GM12878 (cell line): ENCODE measurements around the gene MAGI2. TPM values are rescaled to one million over a fixed set of nuclear protein-coding genes. Genes with fewer than 3 reads are reported as not detected.

Source experiments
- ATAC-seq: fragments of 200-7000 bp; cut with Tn5 transposase; 3 replicates; pipeline ENCODE4 v1.9.1; 2020; ENCODE audit warnings: mild to moderate bottlenecking, moderate library complexity
- BruUV-seq: library from RNA; stranded (reverse); fragments of 400-500 nt; replicated peaks from 2 replicates; lab custom pipeline; 2021; lab: Mats Ljungman, UMichigan
- CTCF ChIA-PET: fragments of 300-600 bp; sonication (Branson Sonifier 250); formaldehyde crosslinking; extraction: SDS; loops from one replicate; lab custom pipeline; 2021; ENCODE audit warnings: inconsistent platforms; lab: Yijun Ruan, JAX
- POLR2A ChIA-PET: fragments of 350-600 bp; formaldehyde crosslinking; extraction: SDS; loops from one replicate; lab custom pipeline; 2021; ENCODE audit warnings: inconsistent platforms; lab: Charles Lee
- RAD21 ChIA-PET: fragments of 300-600 bp; sonication (Branson Sonifier 250); formaldehyde crosslinking; loops from one replicate; lab custom pipeline; 2023; ENCODE audit warnings: antibody characterized with exemption; ENCODE audit not compliant: unreplicated experiment; lab: Charles Lee
- SMC1A ChIA-PET: fragments of 300-600 bp; sonication (Branson Sonifier 250); formaldehyde crosslinking; loops from one replicate; lab custom pipeline; 2023; ENCODE audit not compliant: unreplicated experiment, uncharacterized antibody; lab: Charles Lee
- DNase-seq: peaks from one replicate; pipeline ENCODE4 v3.0.0-alpha.2; 2011; ENCODE audit warnings: low read depth, low spot score
- FAIRE-seq: peaks from 3 replicates; lab custom pipeline; 2011; peaks lifted over from hg19 to GRCh38; lab: Jason Lieb, UNC
- H2AFZ ChIP-seq: 2 replicates; pipeline ENCODE4 v1.6.0; 2011; ENCODE audit warnings: low read depth, low read length, control low read depth; ENCODE audit not compliant: control insufficient read depth
- H3K27ac ChIP-seq: 2 replicates; pipeline ENCODE4 v1.5.1; 2011; ENCODE audit warnings: control low read depth; ENCODE audit not compliant: control insufficient read depth, insufficient read depth
- H3K27me3 ChIP-seq, 2 experiments: replicated peaks in 1 of 2; 2 replicates each; pipeline versions ENCODE4 v1.6.0 to v1.6.1; 2011; ENCODE audit warnings: low read length in 1 of 2; ENCODE audit not compliant: control insufficient read depth in 2 of 2, insufficient read depth in 2 of 2
- H3K36me3 ChIP-seq, 2 experiments: 2 replicates each; pipeline ENCODE4 v1.5.1; 2011; ENCODE audit warnings: low read length in 1 of 2; ENCODE audit not compliant: control insufficient read depth in 2 of 2, insufficient read depth in 2 of 2
- H3K4me1 ChIP-seq: 2 replicates; pipeline ENCODE4 v1.6.1; 2011; ENCODE audit warnings: mild to moderate bottlenecking, low read length, moderate library complexity, mixed read lengths; ENCODE audit not compliant: control insufficient read depth, insufficient read depth
- H3K4me2 ChIP-seq: 2 replicates; pipeline ENCODE4 v1.6.0; 2011; ENCODE audit warnings: control low read depth; ENCODE audit not compliant: control insufficient read depth, insufficient read depth
- H3K4me3 ChIP-seq: fragments of 200-600 bp; sonication (generic); 2 replicates; pipeline ENCODE4 v1.5.1; 2016
- H3K79me2 ChIP-seq: 2 replicates; pipeline ENCODE4 v1.6.0; 2011; ENCODE audit warnings: low read length; ENCODE audit not compliant: control insufficient read depth, insufficient read depth
- H3K9ac ChIP-seq: 2 replicates; pipeline ENCODE4 v1.8.0; 2011; ENCODE audit warnings: low read length, control low read depth, mixed read lengths; ENCODE audit not compliant: control insufficient read depth, insufficient read depth
- H3K9me3 ChIP-seq: replicated peaks from 3 replicates; pipeline ENCODE4 v1.5.1; 2011; ENCODE audit warnings: mild to moderate bottlenecking, low read length; ENCODE audit not compliant: control insufficient read depth, insufficient read depth
- H4K20me1 ChIP-seq: 2 replicates; pipeline ENCODE4 v1.6.0; 2011; ENCODE audit not compliant: control insufficient read depth, insufficient read depth
- BMI1 ChIP-seq: fragments of 450-650 bp; IDR thresholded peaks from 2 replicates; pipeline ENCODE4 v1.6.1; 2016; ENCODE audit warnings: mild to moderate bottlenecking, moderate library complexity, borderline replicate concordance
- CBFB ChIP-seq: IDR thresholded peaks from 2 replicates; pipeline ENCODE4 v1.6.1; 2016; ENCODE audit warnings: antibody characterized with exemption, low read depth
- CHD2 ChIP-seq: IDR thresholded peaks from 2 replicates; pipeline ENCODE4 v1.6.1; 2011; ENCODE audit warnings: low read depth, low read length, improper control_type of control experiment, borderline replicate concordance
- CREM ChIP-seq: IDR thresholded peaks from 2 replicates; pipeline ENCODE4 v1.6.1; 2014; ENCODE audit warnings: antibody characterized with exemption, low read depth
- DPF2 ChIP-seq: fragments of 450-650 bp; IDR thresholded peaks from 2 replicates; pipeline ENCODE4 v1.6.1; 2017; ENCODE audit warnings: mild to moderate bottlenecking
- FOXK2 ChIP-seq: fragments of 450-650 bp; IDR thresholded peaks from 2 replicates; pipeline ENCODE4 v1.6.1; 2017; ENCODE audit warnings: mild to moderate bottlenecking, moderate library complexity
- HCFC1 ChIP-seq: fragments of 150-350 bp; IDR thresholded peaks from 2 replicates; pipeline ENCODE4 v1.6.1; 2014; ENCODE audit warnings: low read length
- KAT2A ChIP-seq: conservative IDR thresholded peaks from 2 replicates; pipeline ENCODE4 v1.6.1; 2011; ENCODE audit warnings: low read depth, low read length; ENCODE audit not compliant: control insufficient read depth
- MEF2B ChIP-seq: fragments of 450-650 bp; IDR thresholded peaks from 2 replicates; pipeline ENCODE4 v1.6.1; 2018; ENCODE audit warnings: mild to moderate bottlenecking, moderate library complexity; ENCODE audit not compliant: partially characterized antibody, poor library complexity, severe bottlenecking
- NFYA ChIP-seq: IDR thresholded peaks from 2 replicates; pipeline ENCODE4 v1.6.1; 2011; ENCODE audit warnings: low read depth, mild to moderate bottlenecking, low read length, improper control_type of control experiment, borderline replicate concordance
- POU2F2 ChIP-seq: IDR thresholded peaks from 3 replicates; pipeline ENCODE4 v1.6.1; 2011; ENCODE audit warnings: low read depth, mild to moderate bottlenecking, low read length, borderline replicate concordance
- RBBP5 ChIP-seq: fragments of 200-600 bp; sonication (generic); conservative IDR thresholded peaks from 2 replicates; pipeline ENCODE4 v1.6.1; 2016
- SIX5 ChIP-seq: IDR thresholded peaks from 2 replicates; pipeline ENCODE4 v1.6.1; 2011; ENCODE audit warnings: mild to moderate bottlenecking, low read depth, low read length, moderate library complexity; ENCODE audit not compliant: severe bottlenecking
- ZNF217 ChIP-seq: fragments of 450-650 bp; IDR thresholded peaks from 2 replicates; pipeline ENCODE4 v1.6.1; 2017; ENCODE audit warnings: antibody characterized with exemption, mild to moderate bottlenecking
- WGBS: methylation state at CpG from one replicate; pipeline ENCODE4 v1.1.6; 2016; ENCODE audit warnings: low lambda C conversion rate; ENCODE audit not compliant: insufficient replicate concordance, insufficient coverage; ENCODE audit errors: missing lambda C conversion rate; 5-methylcytosine and 5-hydroxymethylcytosine counted together
- in situ Hi-C: fragments of 300-500 bp; cut with MboI; formaldehyde crosslinking; loops from 9 replicates; pipeline ENCODE4 v1.14.3; 2018; ENCODE audit warnings: mixed read lengths
- intact Hi-C: fragments of 100-400 bp; cut with micrococcal nuclease; formaldehyde crosslinking; loops from one replicate; pipeline ENCODE4 v1.14.2; 2022; ENCODE audit not compliant: unreplicated experiment
- polyA plus RNA-seq, 11 experiments: library from polyadenylated mRNA; depleted of rRNA in 4 of 11; unstranded in 6 of 11; stranded (reverse) in 5 of 11; fragments of >200 nt; fragmentation: Nextera tagmentation in 4 of 11; fragmentation: Illumina TruSeq in 1 of 11; extraction: Ambion mirVana in 4 of 11; extraction: Trizol in 1 of 11; gene quantifications; 1 replicate in 1 of 11; 2 replicates in 10 of 11; pipeline versions ENCODE4 v1.2.1 to v1.2.3, GENCODE V29; 2011 to 2016; ENCODE audit warnings: inconsistent platforms in 2 of 11, missing spikeins in 2 of 11, low read depth in 1 of 11
- total RNA-seq, 4 experiments: library from RNA; depleted of rRNA in 3 of 4; stranded (reverse); fragments of >200 nt in 3 of 4; fragmentation: Illumina TruSeq in 1 of 4; extraction: Trizol in 1 of 4; gene quantifications; 2 replicates each; pipeline versions ENCODE4 v1.2.1 to v1.2.3, GENCODE V29; 2013 to 2021
- TF ChIP-seq, protein P1 (sequence below): IDR thresholded peaks from 2 replicates; pipeline ENCODE4 v1.6.1; 2011; ENCODE audit warnings: borderline replicate concordance, low read depth, mild to moderate bottlenecking, moderate library complexity, low read length; ENCODE audit not compliant: insufficient read depth, poor library complexity, severe bottlenecking
- TF ChIP-seq, protein P2 (sequence below): fragments of 450-650 bp; IDR thresholded peaks from 2 replicates; pipeline ENCODE4 v1.6.1; 2016; ENCODE audit warnings: mild to moderate bottlenecking
- TF ChIP-seq, protein P3 (sequence below): fragments of 150-350 bp; IDR thresholded peaks from 2 replicates; pipeline ENCODE4 v1.6.1; 2016; ENCODE audit warnings: low read depth, low read length
- TF ChIP-seq, protein P4 (sequence below): fragments of 450-650 bp; IDR thresholded peaks from 2 replicates; pipeline ENCODE4 v1.6.1; 2017; ENCODE audit warnings: borderline replicate concordance

MAGI2 gene
- total and polyA plus RNA-seq, 10 of the 15 experiments (the other 5 are each of a cell fraction or from before 2014, with no cell fraction given) = 0.01 to 0.31 (median 0.05) TPM; not detected in 2

DNA sequence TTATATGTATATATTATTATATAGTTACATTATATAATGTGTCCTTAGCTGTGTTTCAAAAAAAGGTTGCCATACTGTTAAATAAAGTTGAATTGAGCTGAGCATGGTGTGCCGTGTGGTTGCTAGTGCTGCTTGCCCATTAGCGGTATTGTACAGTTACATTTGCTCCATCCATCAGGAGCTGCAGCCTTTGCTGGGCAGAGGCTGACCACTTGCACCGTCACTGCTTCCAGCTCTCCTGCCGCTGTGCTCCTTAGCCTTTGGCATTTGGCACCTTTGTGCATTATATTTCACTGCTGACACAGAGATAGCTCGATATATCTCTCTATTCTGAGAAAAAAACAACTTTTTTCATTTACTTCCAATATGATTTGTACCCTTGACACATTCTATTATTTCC is 1282.7 kb downstream of the MAGI2 start:
- BruUV-seq = no TSS peak
- WGBS = 36% methylated on average over 5 of the region's 5 CpGs
- TF ChIP-seq CBFB (no peak), BMI1 (no peak), RBBP5 (no peak), FOXK2 (no peak), CREM (no peak), POU2F2 (no peak), DPF2 (no peak), MEF2B (no peak), KAT2A (no peak), ZNF217 (no peak), HCFC1 (no peak), NFYA (no peak), CHD2 (no peak), SIX5 (no peak)
- TF ChIP-seq, protein P1, sequence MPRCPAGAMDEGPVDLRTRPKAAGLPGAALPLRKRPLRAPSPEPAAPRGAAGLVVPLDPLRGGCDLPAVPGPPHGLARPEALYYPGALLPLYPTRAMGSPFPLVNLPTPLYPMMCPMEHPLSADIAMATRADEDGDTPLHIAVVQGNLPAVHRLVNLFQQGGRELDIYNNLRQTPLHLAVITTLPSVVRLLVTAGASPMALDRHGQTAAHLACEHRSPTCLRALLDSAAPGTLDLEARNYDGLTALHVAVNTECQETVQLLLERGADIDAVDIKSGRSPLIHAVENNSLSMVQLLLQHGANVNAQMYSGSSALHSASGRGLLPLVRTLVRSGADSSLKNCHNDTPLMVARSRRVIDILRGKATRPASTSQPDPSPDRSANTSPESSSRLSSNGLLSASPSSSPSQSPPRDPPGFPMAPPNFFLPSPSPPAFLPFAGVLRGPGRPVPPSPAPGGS = no peak
- TF ChIP-seq, protein P2, sequence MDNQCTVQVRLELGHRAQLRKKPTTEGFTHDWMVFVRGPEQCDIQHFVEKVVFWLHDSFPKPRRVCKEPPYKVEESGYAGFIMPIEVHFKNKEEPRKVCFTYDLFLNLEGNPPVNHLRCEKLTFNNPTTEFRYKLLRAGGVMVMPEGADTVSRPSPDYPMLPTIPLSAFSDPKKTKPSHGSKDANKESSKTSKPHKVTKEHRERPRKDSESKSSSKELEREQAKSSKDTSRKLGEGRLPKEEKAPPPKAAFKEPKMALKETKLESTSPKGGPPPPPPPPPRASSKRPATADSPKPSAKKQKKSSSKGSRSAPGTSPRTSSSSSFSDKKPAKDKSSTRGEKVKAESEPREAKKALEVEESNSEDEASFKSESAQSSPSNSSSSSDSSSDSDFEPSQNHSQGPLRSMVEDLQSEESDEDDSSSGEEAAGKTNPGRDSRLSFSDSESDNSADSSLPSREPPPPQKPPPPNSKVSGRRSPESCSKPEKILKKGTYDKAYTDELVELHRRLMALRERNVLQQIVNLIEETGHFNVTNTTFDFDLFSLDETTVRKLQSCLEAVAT = no peak
- TF ChIP-seq, protein P3, sequence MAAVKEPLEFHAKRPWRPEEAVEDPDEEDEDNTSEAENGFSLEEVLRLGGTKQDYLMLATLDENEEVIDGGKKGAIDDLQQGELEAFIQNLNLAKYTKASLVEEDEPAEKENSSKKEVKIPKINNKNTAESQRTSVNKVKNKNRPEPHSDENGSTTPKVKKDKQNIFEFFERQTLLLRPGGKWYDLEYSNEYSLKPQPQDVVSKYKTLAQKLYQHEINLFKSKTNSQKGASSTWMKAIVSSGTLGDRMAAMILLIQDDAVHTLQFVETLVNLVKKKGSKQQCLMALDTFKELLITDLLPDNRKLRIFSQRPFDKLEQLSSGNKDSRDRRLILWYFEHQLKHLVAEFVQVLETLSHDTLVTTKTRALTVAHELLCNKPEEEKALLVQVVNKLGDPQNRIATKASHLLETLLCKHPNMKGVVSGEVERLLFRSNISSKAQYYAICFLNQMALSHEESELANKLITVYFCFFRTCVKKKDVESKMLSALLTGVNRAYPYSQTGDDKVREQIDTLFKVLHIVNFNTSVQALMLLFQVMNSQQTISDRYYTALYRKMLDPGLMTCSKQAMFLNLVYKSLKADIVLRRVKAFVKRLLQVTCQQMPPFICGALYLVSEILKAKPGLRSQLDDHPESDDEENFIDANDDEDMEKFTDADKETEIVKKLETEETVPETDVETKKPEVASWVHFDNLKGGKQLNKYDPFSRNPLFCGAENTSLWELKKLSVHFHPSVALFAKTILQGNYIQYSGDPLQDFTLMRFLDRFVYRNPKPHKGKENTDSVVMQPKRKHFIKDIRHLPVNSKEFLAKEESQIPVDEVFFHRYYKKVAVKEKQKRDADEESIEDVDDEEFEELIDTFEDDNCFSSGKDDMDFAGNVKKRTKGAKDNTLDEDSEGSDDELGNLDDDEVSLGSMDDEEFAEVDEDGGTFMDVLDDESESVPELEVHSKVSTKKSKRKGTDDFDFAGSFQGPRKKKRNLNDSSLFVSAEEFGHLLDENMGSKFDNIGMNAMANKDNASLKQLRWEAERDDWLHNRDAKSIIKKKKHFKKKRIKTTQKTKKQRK = no peak
- TF ChIP-seq, protein P4, sequence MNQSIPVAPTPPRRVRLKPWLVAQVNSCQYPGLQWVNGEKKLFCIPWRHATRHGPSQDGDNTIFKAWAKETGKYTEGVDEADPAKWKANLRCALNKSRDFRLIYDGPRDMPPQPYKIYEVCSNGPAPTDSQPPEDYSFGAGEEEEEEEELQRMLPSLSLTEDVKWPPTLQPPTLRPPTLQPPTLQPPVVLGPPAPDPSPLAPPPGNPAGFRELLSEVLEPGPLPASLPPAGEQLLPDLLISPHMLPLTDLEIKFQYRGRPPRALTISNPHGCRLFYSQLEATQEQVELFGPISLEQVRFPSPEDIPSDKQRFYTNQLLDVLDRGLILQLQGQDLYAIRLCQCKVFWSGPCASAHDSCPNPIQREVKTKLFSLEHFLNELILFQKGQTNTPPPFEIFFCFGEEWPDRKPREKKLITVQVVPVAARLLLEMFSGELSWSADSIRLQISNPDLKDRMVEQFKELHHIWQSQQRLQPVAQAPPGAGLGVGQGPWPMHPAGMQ = no peak

More for the DNA sequence above, 1282.7 kb downstream of the MAGI2 start:
- Histone ChIP-seq H3K4me2 (no peak overlapping the region), H3K27ac (no peak overlapping the region), H3K27me3 (peaks cover 0 to 8% of the 10 kb centered on the region in 2 experiments; a peak in 2 of 4 replicates), H3K9me3 (no peaks in the 10 kb centered on the region), H3K79me2 (no peaks in the 10 kb centered on the region), H3K36me3 (no peaks in the 10 kb centered on the region), H3K9ac (no peak overlapping the region), H3K4me3 (no peak overlapping the region), H3K4me1 (no peaks in the 10 kb centered on the region), H4K20me1 (no peaks in the 10 kb centered on the region), H2AFZ (no peak overlapping the region)
- no peak for FAIRE-seq
- ChIA-PET POLR2A (no interaction called here), CTCF (no interaction called here), SMC1A (no interaction called here), RAD21 (no interaction called here)
- in situ Hi-C loops = no loop called here
- intact Hi-C loops = no loop called here
- no peak for DNase-seq
- no peak for ATAC-seq
